OCI-LY7 (cell line): ENCODE data around the gene COL4A1. TPM values are rescaled to one million over a fixed set of nuclear protein-coding genes. Genes with fewer than 3 reads are reported as not detected.
A peak's percentile ranks its signal among the peaks of the same experiment; 100 is the strongest.
"Not testable (repeated sequence)": the region's sequence is repeated elsewhere in the genome, so short reads cannot be mapped to it uniquely, and the experiment has no call there.

Source experiments
- BruUV-seq: library from RNA; stranded (reverse); fragments of 400-500 nt; replicated peaks from 2 replicates; lab custom pipeline; 2021; lab: Mats Ljungman, UMichigan
- CTCF ChIA-PET: fragments of 300-600 bp; sonication (Branson Sonifier 250); formaldehyde crosslinking; loops from one replicate; lab custom pipeline; 2022; ENCODE audit warnings: antibody characterized with exemption; ENCODE audit not compliant: unreplicated experiment; lab: Charles Lee
- POLR2A ChIA-PET: fragments of 300-600 bp; sonication (Branson Sonifier 250); formaldehyde crosslinking; loops from one replicate; lab custom pipeline; 2022; ENCODE audit warnings: antibody characterized with exemption; lab: Charles Lee
- DNase-seq: peaks from one replicate; pipeline ENCODE4 v3.0.0-alpha.2; 2015; ENCODE audit warnings: low spot score
- H2AFZ ChIP-seq: fragments of 200-600 bp; sonication (generic), shearing (Covaris generic); 2 replicates; pipeline ENCODE4 v1.6.1; 2014; ENCODE audit warnings: mild to moderate bottlenecking, antibody characterized with exemption, low read length, moderate library complexity
- H3K27ac ChIP-seq: fragments of 200-600 bp; sonication (generic); 2 replicates; pipeline ENCODE4 v1.5.1; 2014; ENCODE audit warnings: mixed run types, low read depth, mild to moderate bottlenecking, moderate library complexity, low read length, inconsistent platforms; ENCODE audit not compliant: poor library complexity, severe bottlenecking
- H3K36me3 ChIP-seq: fragments of 200-600 bp; sonication (generic); 2 replicates; pipeline ENCODE4 v1.6.1; 2014; ENCODE audit warnings: mild to moderate bottlenecking, antibody characterized with exemption, low read length, moderate library complexity, mixed read lengths; ENCODE audit not compliant: insufficient read depth
- H3K4me1 ChIP-seq: fragments of 200-600 bp; sonication (generic); 2 replicates; pipeline ENCODE4 v1.5.1; 2014; ENCODE audit warnings: mild to moderate bottlenecking, low read length; ENCODE audit not compliant: insufficient read depth, poor library complexity, severe bottlenecking
- H3K4me2 ChIP-seq: fragments of 200-600 bp; sonication (generic); 2 replicates; pipeline ENCODE4 v1.6.1; 2014; ENCODE audit warnings: mild to moderate bottlenecking, low read length
- H3K4me3 ChIP-seq: fragments of 200-600 bp; sonication (generic); 2 replicates; pipeline ENCODE4 v1.5.1; 2014; ENCODE audit warnings: mild to moderate bottlenecking, low read depth, low read length; ENCODE audit not compliant: poor library complexity, severe bottlenecking
- H3K79me2 ChIP-seq: fragments of 200-600 bp; sonication (generic); 2 replicates; pipeline ENCODE4 v1.6.1; 2016; ENCODE audit warnings: low read depth, mild to moderate bottlenecking, low read length, moderate library complexity, mixed read lengths; ENCODE audit not compliant: insufficient read depth
- H3K9me2 ChIP-seq: fragments of 200-600 bp; sonication (generic); 2 replicates; pipeline ENCODE4 v1.6.1; 2016; ENCODE audit warnings: mild to moderate bottlenecking, low read length, mixed read lengths; ENCODE audit not compliant: insufficient read depth
- H3K9me3 ChIP-seq: fragments of 200-600 bp; sonication (generic); 2 replicates; pipeline ENCODE4 v1.6.1; 2014; ENCODE audit warnings: mild to moderate bottlenecking, mixed run types, low read length, mixed read lengths
- H4K20me1 ChIP-seq: fragments of 200-600 bp; sonication (generic); 2 replicates; pipeline ENCODE4 v1.6.1; 2014; ENCODE audit warnings: mild to moderate bottlenecking, antibody characterized with exemption, low read length, moderate library complexity, mixed read lengths; ENCODE audit not compliant: insufficient read depth
- EZH2phosphoT487 ChIP-seq: fragments of 200-600 bp; sonication (generic); IDR thresholded peaks from 2 replicates; pipeline ENCODE4 v1.6.1; 2018; ENCODE audit warnings: low read depth, borderline replicate concordance, mild to moderate bottlenecking, mixed run types, antibody characterized with exemption, low read length, moderate library complexity, mixed read lengths
- intact Hi-C: fragments of 100-400 bp; cut with micrococcal nuclease; formaldehyde crosslinking; loops from one replicate; pipeline ENCODE4 v1.10.0; 2022; ENCODE audit not compliant: unreplicated experiment
- total RNA-seq, 2 experiments: library from RNA; depleted of rRNA in 1 of 2; stranded (reverse); fragments of >200 nt in 1 of 2; shearing (Covaris generic) in 1 of 2; gene quantifications; 2 replicates each; pipeline ENCODE4 v1.2.3, GENCODE V29; 2014 to 2022
- TF ChIP-seq, protein P1 (sequence below): fragments of 200-600 bp; sonication (generic); conservative IDR thresholded peaks from 2 replicates; pipeline ENCODE4 v1.5.1; 2014; ENCODE audit warnings: mild to moderate bottlenecking, antibody characterized with exemption, low read length, moderate library complexity, mixed read lengths

COL4A1 gene
- total RNA-seq, 2 experiments from 2014 or later: 0.06 TPM; not detected in 1

DNA sequence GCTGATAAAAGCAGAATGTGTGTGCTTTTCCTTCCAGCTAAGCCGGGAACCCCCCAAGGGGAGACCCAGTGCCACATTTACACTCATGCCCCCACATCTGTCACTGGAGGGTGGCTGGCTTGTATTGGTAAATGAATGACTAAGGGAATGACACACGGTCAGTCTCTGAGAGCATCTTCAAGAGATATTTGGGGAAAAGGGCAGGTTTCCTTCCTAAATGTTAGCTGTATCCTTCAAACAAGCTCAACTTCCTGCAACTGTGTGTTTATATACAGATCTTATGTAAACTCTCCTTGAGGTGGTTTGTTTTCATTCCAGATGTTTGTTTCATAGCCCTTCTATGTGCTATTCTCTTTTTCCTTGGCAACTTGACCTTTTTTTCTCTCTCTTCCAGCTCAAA is 192.6 kb downstream of the COL4A1 start:
- ChIA-PET POLR2A (no interaction called here), CTCF (no interaction called here)
- no peak overlapping the region for H3K27ac ChIP-seq
- no peak overlapping the region for H3K4me2 ChIP-seq
- intact Hi-C loops: no loop called here
- no peak overlapping the region for H2AFZ ChIP-seq
- no peak overlapping the region for H3K4me3 ChIP-seq
- no peak for DNase-seq
- BruUV-seq: no TSS peak
- H3K36me3 ChIP-seq: no peaks in the 10 kb centered on the region
- no peaks in the 10 kb centered on the region for H3K4me1 ChIP-seq
- no peaks in the 10 kb centered on the region for H4K20me1 ChIP-seq
- H3K9me2 ChIP-seq: no peaks in the 10 kb centered on the region
- no peaks in the 10 kb centered on the region for H3K9me3 ChIP-seq
- TF ChIP-seq, protein P1, sequence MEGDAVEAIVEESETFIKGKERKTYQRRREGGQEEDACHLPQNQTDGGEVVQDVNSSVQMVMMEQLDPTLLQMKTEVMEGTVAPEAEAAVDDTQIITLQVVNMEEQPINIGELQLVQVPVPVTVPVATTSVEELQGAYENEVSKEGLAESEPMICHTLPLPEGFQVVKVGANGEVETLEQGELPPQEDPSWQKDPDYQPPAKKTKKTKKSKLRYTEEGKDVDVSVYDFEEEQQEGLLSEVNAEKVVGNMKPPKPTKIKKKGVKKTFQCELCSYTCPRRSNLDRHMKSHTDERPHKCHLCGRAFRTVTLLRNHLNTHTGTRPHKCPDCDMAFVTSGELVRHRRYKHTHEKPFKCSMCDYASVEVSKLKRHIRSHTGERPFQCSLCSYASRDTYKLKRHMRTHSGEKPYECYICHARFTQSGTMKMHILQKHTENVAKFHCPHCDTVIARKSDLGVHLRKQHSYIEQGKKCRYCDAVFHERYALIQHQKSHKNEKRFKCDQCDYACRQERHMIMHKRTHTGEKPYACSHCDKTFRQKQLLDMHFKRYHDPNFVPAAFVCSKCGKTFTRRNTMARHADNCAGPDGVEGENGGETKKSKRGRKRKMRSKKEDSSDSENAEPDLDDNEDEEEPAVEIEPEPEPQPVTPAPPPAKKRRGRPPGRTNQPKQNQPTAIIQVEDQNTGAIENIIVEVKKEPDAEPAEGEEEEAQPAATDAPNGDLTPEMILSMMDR: no peak
- H3K79me2 ChIP-seq: no peaks in the 10 kb centered on the region

DNA sequence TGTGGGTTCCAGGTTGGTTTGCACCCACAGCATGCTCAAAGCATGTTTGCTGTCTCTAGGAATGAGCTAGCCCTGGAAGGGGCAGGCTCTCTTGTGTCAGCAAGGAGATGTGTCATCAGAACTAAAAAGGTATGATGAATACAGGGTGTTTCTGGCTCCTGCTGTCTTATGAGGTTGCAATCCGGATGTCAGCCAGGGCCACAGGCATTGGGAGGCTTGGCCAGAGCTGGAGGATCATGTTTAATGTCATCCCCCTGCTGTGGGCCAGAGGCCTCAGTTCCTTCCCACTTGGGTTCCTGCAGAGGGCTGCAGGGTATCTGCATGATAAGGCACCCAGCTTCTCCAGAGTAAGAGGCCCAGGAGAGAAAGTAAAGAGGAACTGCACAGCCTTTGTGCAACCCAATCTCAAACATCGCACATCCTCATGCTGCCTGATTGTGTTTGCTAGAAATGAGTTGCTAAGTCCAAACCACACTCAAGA is 193.6 kb downstream of the COL4A1 start:
- no peaks in the 10 kb centered on the region for H3K4me1 ChIP-seq
- no peak overlapping the region for H3K4me3 ChIP-seq
- intact Hi-C loops: no loop called here
- no peaks in the 10 kb centered on the region for H3K9me3 ChIP-seq
- no peaks in the 10 kb centered on the region for H3K79me2 ChIP-seq
- TF ChIP-seq EZH2phosphoT487: no peak
- TF ChIP-seq, protein P1: no peak
- no peak overlapping the region for H2AFZ ChIP-seq
- H3K4me2 ChIP-seq: no peak overlapping the region
- no peaks in the 10 kb centered on the region for H3K36me3 ChIP-seq
- no peaks in the 10 kb centered on the region for H3K9me2 ChIP-seq
- H4K20me1 ChIP-seq: no peaks in the 10 kb centered on the region
- DNase-seq: no peak
- ChIA-PET POLR2A (no interaction called here), CTCF (no interaction called here)
- H3K27ac ChIP-seq: no peak overlapping the region
- BruUV-seq: no TSS peak

DNA sequence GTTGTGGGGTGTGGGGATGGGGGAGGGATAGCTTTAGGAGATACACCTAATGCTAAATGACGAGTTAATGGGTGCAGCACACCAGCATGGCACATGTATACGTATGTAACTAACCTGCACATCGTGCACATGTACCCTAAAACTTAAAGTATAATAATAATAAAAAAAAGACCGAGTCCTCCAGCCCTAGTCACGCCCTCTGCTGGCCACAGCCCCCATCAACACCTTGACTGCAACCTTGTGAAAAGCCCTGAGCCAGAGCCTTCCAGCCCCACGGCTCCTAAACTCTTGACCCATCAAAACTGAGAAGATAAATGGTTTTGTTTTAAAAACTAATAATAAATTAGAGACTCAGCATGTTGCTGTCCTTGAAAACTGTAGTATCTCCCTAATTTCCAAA is 194.6 kb downstream of the COL4A1 start:
- H2AFZ ChIP-seq, CTCF ChIA-PET, BruUV-seq, H3K4me3 ChIP-seq, DNase-seq, H3K36me3 ChIP-seq, H3K4me1 ChIP-seq, H3K9me2 ChIP-seq, H3K4me2 ChIP-seq, intact Hi-C loops, H3K79me2 ChIP-seq, H4K20me1 ChIP-seq, H3K9me3 ChIP-seq, POLR2A ChIA-PET, H3K27ac ChIP-seq: not testable (repeated sequence)
- TF ChIP-seq, protein P1: 0 out of 2 replicates have a peak, but pooled peaks have one; percentile 11
